MM.1S (cell line): Measurements from ENCODE around the gene RDH14.

Source experiments
- DNase-seq: peaks from one replicate; pipeline ENCODE4 v3.0.0-alpha.2; 2015
- H2AFZ ChIP-seq: fragments of 300-600 bp; sonication (generic); 2 replicates; pipeline ENCODE4 v1.6.0; 2016; ENCODE audit warnings: antibody characterized with exemption, low read length
- H3F3A ChIP-seq: fragments of 300-600 bp; sonication (generic); 2 replicates; pipeline ENCODE4 v1.6.1; 2016; ENCODE audit warnings: mild to moderate bottlenecking, antibody characterized with exemption, low read length, moderate library complexity, mixed read lengths; ENCODE audit not compliant: insufficient read depth
- H3K27ac ChIP-seq: fragments of 300-600 bp; sonication (generic); 2 replicates; pipeline ENCODE4 v1.5.1; 2016; ENCODE audit warnings: mild to moderate bottlenecking, low read length
- H3K27me3 ChIP-seq: fragments of 300-600 bp; sonication (generic); replicated peaks from 2 replicates; pipeline ENCODE4 v1.6.0; 2016; ENCODE audit warnings: low read length; ENCODE audit not compliant: insufficient read depth
- H3K36me3 ChIP-seq: fragments of 300-600 bp; sonication (generic); replicated peaks from 2 replicates; pipeline ENCODE4 v1.6.1; 2016; ENCODE audit warnings: mild to moderate bottlenecking, low read length, mixed read lengths; ENCODE audit not compliant: insufficient read depth
- H3K4me1 ChIP-seq: fragments of 300-600 bp; sonication (generic); 2 replicates; pipeline ENCODE4 v1.6.1; 2016; ENCODE audit warnings: low read length, mixed read lengths
- H3K4me2 ChIP-seq: fragments of 300-600 bp; sonication (generic); 2 replicates; pipeline ENCODE4 v1.6.0; 2016; ENCODE audit warnings: low read depth, low read length
- H3K4me3 ChIP-seq: fragments of 300-600 bp; sonication (generic); 2 replicates; pipeline ENCODE4 v1.5.1; 2016; ENCODE audit warnings: low read length, mixed read lengths
- H3K79me2 ChIP-seq: fragments of 300-600 bp; sonication (generic); 2 replicates; pipeline ENCODE4 v1.6.1; 2016; ENCODE audit warnings: mixed run types, low read length, mixed read lengths
- H3K9ac ChIP-seq: fragments of 300-600 bp; sonication (generic); 2 replicates; pipeline ENCODE4 v1.6.1; 2016; ENCODE audit warnings: low read length, mixed read lengths
- H3K9me2 ChIP-seq: fragments of 300-600 bp; sonication (generic); replicated peaks from 2 replicates; pipeline ENCODE4 v1.6.1; 2016; ENCODE audit warnings: mild to moderate bottlenecking, low read length, mixed read lengths; ENCODE audit not compliant: insufficient read depth
- H3K9me3 ChIP-seq: fragments of 300-600 bp; sonication (generic); replicated peaks from 2 replicates; pipeline ENCODE4 v1.6.1; 2016; ENCODE audit warnings: mild to moderate bottlenecking, low read length, mixed read lengths; ENCODE audit not compliant: insufficient read depth
- H4K20me1 ChIP-seq: fragments of 300-600 bp; sonication (generic); 2 replicates; pipeline ENCODE4 v1.6.1; 2016; ENCODE audit warnings: mild to moderate bottlenecking, low read length, moderate library complexity, mixed read lengths; ENCODE audit not compliant: insufficient read depth
- CTCF ChIP-seq: fragments of 300-600 bp; sonication (generic); IDR thresholded peaks from 2 replicates; pipeline ENCODE4 v1.5.1; 2016; ENCODE audit warnings: antibody characterized with exemption, low read length, mixed read lengths
- EZH2 ChIP-seq: fragments of 300-600 bp; sonication (generic); optimal IDR thresholded peaks from 2 replicates; pipeline ENCODE3; 2017; ENCODE audit warnings: low read depth, mild to moderate bottlenecking, antibody characterized with exemption, low read length, mixed read lengths
- EZH2phosphoT487 ChIP-seq: fragments of 300-600 bp; sonication (generic); IDR thresholded peaks from 2 replicates; pipeline ENCODE4 v1.6.1; 2018; ENCODE audit warnings: antibody characterized with exemption, low read length

Gene RDH14

GRCh38 chr2:18600255-18600613 is 39.8 kb upstream of the RDH14 start:
- Histone ChIP-seq H3K27ac (peak overlapping the region; percentile 28; the same call in 1 of the 2 replicates), H3K27me3 (no peaks in the 10 kb centered on the region), H3K9me3 (no peaks in the 10 kb centered on the region), H3K4me2 (no peak overlapping the region), H3K9ac (no peak overlapping the region), H3K4me3 (no peak overlapping the region), H3K79me2 (no peaks in the 10 kb centered on the region), H3F3A (no peaks in the 10 kb centered on the region), H2AFZ (no peak overlapping the region), H3K36me3 (no peaks in the 10 kb centered on the region), H3K4me1 (peaks cover 19% of the 10 kb centered on the region), H4K20me1 (no peaks in the 10 kb centered on the region), H3K9me2 (no peaks in the 10 kb centered on the region)
- DNase-seq, result peak; percentile 39
- TF ChIP-seq CTCF, result no peak
- TF ChIP-seq EZH2, result no peak
- no peak for TF ChIP-seq EZH2phosphoT487

GRCh38 chr2:18599509-18600254 is 39.2 kb upstream of the RDH14 start:
- H2AFZ ChIP-seq, result no peak overlapping the region

GRCh38 chr2:18598848-18599484 is 38.5 kb upstream of the RDH14 start:
- Histone ChIP-seq H4K20me1 (no peaks in the 10 kb centered on the region), H3F3A (no peaks in the 10 kb centered on the region), H3K36me3 (no peaks in the 10 kb centered on the region), H3K27me3 (no peaks in the 10 kb centered on the region), H3K4me3 (no peak overlapping the region), H3K79me2 (no peaks in the 10 kb centered on the region), H3K9me3 (no peaks in the 10 kb centered on the region), H3K4me2 (no peak overlapping the region), H3K27ac (no peak overlapping the region; the same call in 1 of the 2 replicates), H3K9me2 (no peaks in the 10 kb centered on the region), H2AFZ (no peak overlapping the region), H3K4me1 (peaks cover 19% of the 10 kb centered on the region), H3K9ac (no peak overlapping the region)
- no peak for TF ChIP-seq CTCF
- TF ChIP-seq EZH2phosphoT487, result no peak
- no peak for TF ChIP-seq EZH2
- no peak for DNase-seq

More at GRCh38 chr2:18599509-18600254, 39.2 kb upstream of the RDH14 start:
- no peaks in the 10 kb centered on the region for H3K9me3 ChIP-seq
- H3K36me3 ChIP-seq, result no peaks in the 10 kb centered on the region
- H3K27ac ChIP-seq, result peak overlapping the region; percentile 28; the same call in 1 of the 2 replicates
- DNase-seq, result no peak
- no peaks in the 10 kb centered on the region for H3F3A ChIP-seq
- H3K4me3 ChIP-seq, result no peak overlapping the region
- no peak overlapping the region for H3K4me2 ChIP-seq
- H3K9me2 ChIP-seq, result no peaks in the 10 kb centered on the region
- no peak overlapping the region for H3K9ac ChIP-seq
- TF ChIP-seq EZH2 (no peak), CTCF (no peak), EZH2phosphoT487 (no peak)
- no peaks in the 10 kb centered on the region for H3K27me3 ChIP-seq
- no peaks in the 10 kb centered on the region for H3K79me2 ChIP-seq
- peaks cover 19% of the 10 kb centered on the region for H3K4me1 ChIP-seq
- H4K20me1 ChIP-seq, result no peaks in the 10 kb centered on the region
